GM12864 (cell line): ENCODE measurements around the gene ROBO4.

Experiments
- DNase-seq: peaks from one replicate; pipeline ENCODE4 v3.0.0-alpha.2; 2011; ENCODE audit warnings: low read depth
- H3K4me3 ChIP-seq: 2 replicates; pipeline ENCODE4 v1.5.1; 2011; ENCODE audit warnings: mild to moderate bottlenecking, low read depth, low read length, control low read depth
- CTCF ChIP-seq: IDR thresholded peaks from 2 replicates; pipeline ENCODE4 v1.5.1; 2011; ENCODE audit warnings: low read depth, mild to moderate bottlenecking, moderate library complexity, low read length, control low read depth, inconsistent platforms; ENCODE audit errors: missing control alignments

ROBO4 gene

GRCh38 chr11:124894606-124895430, 2.8 kb downstream of the ROBO4 start:
- no peak overlapping the region for H3K4me3 ChIP-seq
- DNase-seq = no peak
- TF ChIP-seq CTCF = no peak

- no peak for TF ChIP-seq CTCF
- no peak overlapping the region for H3K4me3 ChIP-seq
- DNase-seq = no peak
Measured at GRCh38 chr11:124893781-124894401, 3.8 kb downstream of the ROBO4 start.

- TF ChIP-seq CTCF = no peak
- no peak overlapping the region for H3K4me3 ChIP-seq
- no peak for DNase-seq
Measured at GRCh38 chr11:124892750-124893454, 4.8 kb downstream of the ROBO4 start.

- no peak for TF ChIP-seq CTCF
- H3K4me3 ChIP-seq = no peak overlapping the region
- no peak for DNase-seq
Measured at GRCh38 chr11:124892146-124892545, 5.5 kb downstream of the ROBO4 start.

GRCh38 chr11:124891373-124891861, 6.2 kb downstream of the ROBO4 start:
- no peak for DNase-seq
- no peak overlapping the region for H3K4me3 ChIP-seq
- TF ChIP-seq CTCF = no peak

- TF ChIP-seq CTCF = no peak
- no peak overlapping the region for H3K4me3 ChIP-seq
- DNase-seq = no peak
Measured at GRCh38 chr11:124890683-124891372, 6.8 kb downstream of the ROBO4 start.
